HL-60 (cell line): ENCODE data around the gene KCNAB3.

Experiments
- DNase-seq, 2 experiments: peaks; one replicate each; pipeline ENCODE4 v3.0.0-alpha.2; 2010 to 2020; ENCODE audit warnings: low read depth in 1 of 2, low spot score in 1 of 2
- H3K27ac ChIP-seq: fragments of 250-450 bp; sonication (Bioruptor Pico); replicated peaks from 2 replicates; pipeline ENCODE4 v1.5.1; 2020; ENCODE audit warnings: mild to moderate bottlenecking, moderate library complexity
- H3K27me3 ChIP-seq: fragments of 250-450 bp; sonication (Bioruptor Pico); 2 replicates; pipeline ENCODE4 v1.5.1; 2021; ENCODE audit warnings: mild to moderate bottlenecking, moderate library complexity; ENCODE audit not compliant: insufficient read depth, poor library complexity, severe bottlenecking
- H3K4me3 ChIP-seq: replicated peaks from 2 replicates; pipeline ENCODE4 v1.5.1; 2011; ENCODE audit warnings: mild to moderate bottlenecking, control low read depth, low read length; ENCODE audit not compliant: insufficient read depth
- CTCF ChIP-seq: IDR thresholded peaks from one replicate; pipeline ENCODE4 v1.5.1; 2011; ENCODE audit warnings: low read length, control low read depth, inconsistent platforms; ENCODE audit not compliant: insufficient read depth
- GABPA ChIP-seq: IDR thresholded peaks from 2 replicates; pipeline ENCODE4 v1.6.1; 2012; ENCODE audit warnings: low read depth
- POLR2AphosphoS5 ChIP-seq: IDR thresholded peaks from 2 replicates; pipeline ENCODE4 v1.6.1; 2012; ENCODE audit warnings: low read depth
- SPI1 ChIP-seq: IDR thresholded peaks from 2 replicates; pipeline ENCODE4 v1.6.1; 2012; ENCODE audit warnings: low read depth, mild to moderate bottlenecking, borderline replicate concordance
- TF ChIP-seq, protein P1 (sequence below): IDR thresholded peaks from 2 replicates; pipeline ENCODE4 v1.6.1; 2012; ENCODE audit warnings: low read depth; ENCODE audit not compliant: insufficient replicate concordance

KCNAB3 gene

DNA sequence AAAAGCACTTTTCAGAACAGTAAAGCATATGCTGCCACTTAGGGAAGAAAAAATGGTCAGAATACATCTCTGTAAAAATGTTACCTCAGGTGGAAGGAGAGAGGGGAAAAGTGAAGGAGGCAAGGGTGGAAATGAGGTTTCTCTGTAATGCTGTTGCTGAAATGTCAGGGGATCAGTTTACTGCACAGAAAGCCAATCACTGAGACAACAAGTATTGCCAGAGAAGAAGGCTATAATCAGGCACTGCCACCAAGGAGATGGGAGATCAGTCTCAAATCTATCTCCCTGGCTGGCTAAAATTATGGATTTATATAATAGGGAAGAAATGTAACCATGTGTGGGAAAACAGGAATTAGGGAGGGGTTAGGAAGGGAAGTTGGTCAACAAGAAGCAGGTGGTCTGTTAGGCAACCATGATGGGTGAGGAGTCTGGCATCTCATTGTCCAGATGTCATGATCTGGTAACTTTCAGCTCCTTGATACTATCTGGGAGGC, 45.0 kb upstream of the KCNAB3 start:
- H3K4me3 ChIP-seq, result no peak overlapping the region
- H3K27ac ChIP-seq, result no peak overlapping the region
- TF ChIP-seq, protein P1, sequence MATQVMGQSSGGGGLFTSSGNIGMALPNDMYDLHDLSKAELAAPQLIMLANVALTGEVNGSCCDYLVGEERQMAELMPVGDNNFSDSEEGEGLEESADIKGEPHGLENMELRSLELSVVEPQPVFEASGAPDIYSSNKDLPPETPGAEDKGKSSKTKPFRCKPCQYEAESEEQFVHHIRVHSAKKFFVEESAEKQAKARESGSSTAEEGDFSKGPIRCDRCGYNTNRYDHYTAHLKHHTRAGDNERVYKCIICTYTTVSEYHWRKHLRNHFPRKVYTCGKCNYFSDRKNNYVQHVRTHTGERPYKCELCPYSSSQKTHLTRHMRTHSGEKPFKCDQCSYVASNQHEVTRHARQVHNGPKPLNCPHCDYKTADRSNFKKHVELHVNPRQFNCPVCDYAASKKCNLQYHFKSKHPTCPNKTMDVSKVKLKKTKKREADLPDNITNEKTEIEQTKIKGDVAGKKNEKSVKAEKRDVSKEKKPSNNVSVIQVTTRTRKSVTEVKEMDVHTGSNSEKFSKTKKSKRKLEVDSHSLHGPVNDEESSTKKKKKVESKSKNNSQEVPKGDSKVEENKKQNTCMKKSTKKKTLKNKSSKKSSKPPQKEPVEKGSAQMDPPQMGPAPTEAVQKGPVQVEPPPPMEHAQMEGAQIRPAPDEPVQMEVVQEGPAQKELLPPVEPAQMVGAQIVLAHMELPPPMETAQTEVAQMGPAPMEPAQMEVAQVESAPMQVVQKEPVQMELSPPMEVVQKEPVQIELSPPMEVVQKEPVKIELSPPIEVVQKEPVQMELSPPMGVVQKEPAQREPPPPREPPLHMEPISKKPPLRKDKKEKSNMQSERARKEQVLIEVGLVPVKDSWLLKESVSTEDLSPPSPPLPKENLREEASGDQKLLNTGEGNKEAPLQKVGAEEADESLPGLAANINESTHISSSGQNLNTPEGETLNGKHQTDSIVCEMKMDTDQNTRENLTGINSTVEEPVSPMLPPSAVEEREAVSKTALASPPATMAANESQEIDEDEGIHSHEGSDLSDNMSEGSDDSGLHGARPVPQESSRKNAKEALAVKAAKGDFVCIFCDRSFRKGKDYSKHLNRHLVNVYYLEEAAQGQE, result no peak
- TF ChIP-seq POLR2AphosphoS5, result no peak
- no peak for TF ChIP-seq SPI1
- TF ChIP-seq GABPA, result no peak
- H3K27me3 ChIP-seq, result no peaks in the 10 kb centered on the region
- DNase-seq, result no peak

DNA sequence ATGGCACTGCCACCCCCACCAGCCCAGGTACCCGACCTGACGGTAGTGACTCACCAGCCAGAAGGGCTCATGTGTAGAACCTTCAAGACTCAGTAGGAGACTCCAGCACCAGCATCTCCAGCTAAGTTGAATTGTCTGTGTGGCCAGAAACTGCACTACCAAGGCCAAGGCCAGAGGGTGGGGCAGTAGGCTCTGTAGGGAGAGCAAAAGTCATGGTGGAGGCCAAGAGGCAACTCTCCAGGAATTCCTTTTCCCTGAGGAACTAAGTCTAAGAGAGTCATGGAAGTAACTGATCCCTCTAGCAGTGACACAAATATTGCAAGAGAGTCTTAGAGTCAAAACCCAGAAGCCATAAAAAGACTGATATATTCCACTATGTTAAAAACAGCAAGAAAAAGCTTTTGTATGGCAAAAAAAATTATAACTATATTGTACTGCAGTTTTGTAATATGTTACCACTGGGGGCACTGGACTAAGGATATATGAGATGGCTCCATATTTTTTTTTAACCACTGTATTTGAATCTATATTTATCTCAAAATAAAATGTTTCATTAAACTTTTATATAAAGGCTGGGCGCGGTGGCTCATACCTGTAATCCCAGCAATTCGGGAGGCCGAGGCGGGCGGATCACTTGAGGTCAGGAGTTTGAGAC, 42.6 kb upstream of the KCNAB3 start:
- no peak overlapping the region for H3K4me3 ChIP-seq
- no peak overlapping the region for H3K27ac ChIP-seq
- TF ChIP-seq, protein P1, result no peak
- no peak for TF ChIP-seq CTCF
- TF ChIP-seq SPI1, result no peak
- no peak for TF ChIP-seq GABPA
- TF ChIP-seq POLR2AphosphoS5, result no peak
- no peaks in the 10 kb centered on the region for H3K27me3 ChIP-seq
- no peak for DNase-seq

- Histone ChIP-seq H3K4me3 (no peak overlapping the region), H3K27ac (no peak overlapping the region), H3K27me3 (no peaks in the 10 kb centered on the region)
- TF ChIP-seq SPI1 (no peak), CTCF (no peak), POLR2AphosphoS5 (no peak), GABPA (no peak)
- TF ChIP-seq, protein P1, result no peak
- no peak for DNase-seq
Measured at GRCh38 chr17:7971651-7972050, 42.0 kb upstream of the KCNAB3 start.
